Thyroid gland (tissue), 4 donors: ENCODE data around the gene BSPRY.

Experiments used
- CTCF ChIP-seq, 6 experiments: fragments of 200-600 bp in 3 of 6; fragments of 450-650 bp in 3 of 6; sonication (generic) in 3 of 6; IDR thresholded peaks; one replicate each; pipeline ENCODE4 v1.5.1; 2016 to 2019; ENCODE audit warnings: antibody characterized with exemption in 6 of 6, mild to moderate bottlenecking in 2 of 6, inconsistent platforms in 1 of 6, moderate library complexity in 1 of 6
- POLR2A ChIP-seq, 2 donors: fragments of 450-650 bp; IDR thresholded peaks; one replicate each; pipeline ENCODE4 v1.6.1; 2017; ENCODE audit warnings: antibody characterized with exemption in 2 of 2, mild to moderate bottlenecking in 2 of 2, moderate library complexity in 1 of 2

- TF ChIP-seq CTCF (IDR thresholded peaks at IDR 0.05) (no peak), POLR2A (IDR thresholded peaks at IDR 0.05) (no peak)
Measured at GRCh38 chr9:113299800-113300292, 49.5 kb upstream of the BSPRY start.
